HG02970 (cell line): Measurements from ENCODE around the gene HOXD12.

Source experiments
- ATAC-seq: cut with Tn5 transposase; IDR thresholded peaks from one replicate; pipeline ENCODE4 v1.9.1; 2021; ENCODE audit warnings: mild to moderate bottlenecking, moderate library complexity, moderate number of reproducible peaks; ENCODE audit not compliant: unreplicated experiment, low FRiP score

The HOXD12 gene

GRCh38 chr2:176117162-176117822 is 17.7 kb downstream of the HOXD12 start:
- ATAC-seq = no peak

GRCh38 chr2:176117823-176118371 is 18.3 kb downstream of the HOXD12 start:
- ATAC-seq = no peak

GRCh38 chr2:176118601-176119339 is 19.2 kb downstream of the HOXD12 start:
- ATAC-seq = no peak

- no peak for ATAC-seq
Observed at GRCh38 chr2:176120364-176121189, 21.0 kb downstream of the HOXD12 start.

- ATAC-seq = no peak
Observed at GRCh38 chr2:176121190-176122051, 21.8 kb downstream of the HOXD12 start.

- no peak for ATAC-seq
Observed at GRCh38 chr2:176122052-176122682, 22.6 kb downstream of the HOXD12 start.

GRCh38 chr2:176122683-176123410 is 23.3 kb downstream of the HOXD12 start, which contains the start of gene HOXD9:
Gene HOXD9, plus strand, starts transcription at chr2:176122719. Its CDS starts 50 bp downstream, at chr2:176122769.
- ATAC-seq = no peak

- ATAC-seq = no peak
Observed at GRCh38 chr2:176123411-176124109, 24.0 kb downstream of the HOXD12 start.

- ATAC-seq = no peak
Observed at GRCh38 chr2:176124110-176124946, 24.7 kb downstream of the HOXD12 start.

- no peak for ATAC-seq
Observed at GRCh38 chr2:176124947-176125771, 25.6 kb downstream of the HOXD12 start.

GRCh38 chr2:176125772-176126054 is 26.1 kb downstream of the HOXD12 start:
- no peak for ATAC-seq

GRCh38 chr2:176126929-176127773 is 27.6 kb downstream of the HOXD12 start:
- ATAC-seq = no peak

- ATAC-seq = no peak
Observed at GRCh38 chr2:176127774-176128072, 28.1 kb downstream of the HOXD12 start.

GRCh38 chr2:176128172-176128981 is 28.8 kb downstream of the HOXD12 start:
- no peak for ATAC-seq
